Testis (tissue), 2 donors: ENCODE data around the gene EIF2S2.

Experiments used
- CTCF ChIP-seq, 3 experiments: fragments of 450-650 bp in 2 of 3; fragments of 200-600 bp in 1 of 3; sonication (generic) in 1 of 3; IDR thresholded peaks; one replicate each; pipeline ENCODE4 v1.5.1; 2016 to 2019; ENCODE audit warnings: antibody characterized with exemption in 3 of 3, mild to moderate bottlenecking in 2 of 3, moderate library complexity in 1 of 3
- POLR2A ChIP-seq: fragments of 450-650 bp; IDR thresholded peaks from one replicate; pipeline ENCODE4 v1.6.1; 2017; ENCODE audit warnings: antibody characterized with exemption, mild to moderate bottlenecking, moderate library complexity

GRCh38 chr20:34141293-34141692, 29.2 kb upstream of the EIF2S2 start:
- TF ChIP-seq POLR2A (no peak), CTCF (IDR thresholded peaks at IDR 0.05) (no peak)
